GM23338 (cell line): Measurements from ENCODE around the gene ADGRD1. TPM values are rescaled to one million over a fixed set of nuclear protein-coding genes. Genes with fewer than 3 reads are reported as not detected.

Experiments used
- ATAC-seq: fragments of 200-7000 bp; cut with Tn5 transposase; 3 replicates; pipeline ENCODE4 v1.9.1; 2020
- DNase-seq: peaks from one replicate; pipeline ENCODE4 v3.0.0-alpha.2; 2015; ENCODE audit warnings: low spot score
- H2AFZ ChIP-seq: fragments of 200-600 bp; sonication (generic); 2 replicates; pipeline ENCODE4 v1.8.0; 2016; ENCODE audit warnings: antibody characterized with exemption, mild to moderate bottlenecking, moderate library complexity
- H3F3A ChIP-seq: fragments of 200-600 bp; sonication (generic); replicated peaks from 2 replicates; pipeline ENCODE4 v1.8.0; 2017; ENCODE audit warnings: antibody characterized with exemption, mixed run types, low read depth
- H3K27ac ChIP-seq: fragments of 200-600 bp; sonication (generic); 2 replicates; pipeline ENCODE4 v1.6.1; 2016; ENCODE audit warnings: low read depth
- H3K27me3 ChIP-seq: fragments of 200-600 bp; sonication (generic); 2 replicates; pipeline ENCODE4 v1.8.0; 2016; ENCODE audit warnings: mild to moderate bottlenecking, mixed run types, moderate library complexity; ENCODE audit not compliant: insufficient read depth
- H3K36me3 ChIP-seq: fragments of 200-600 bp; sonication (generic); 2 replicates; pipeline ENCODE4 v1.8.0; 2016; ENCODE audit warnings: mild to moderate bottlenecking; ENCODE audit not compliant: insufficient read depth
- H3K4me1 ChIP-seq: fragments of 200-600 bp; sonication (generic); 2 replicates; pipeline ENCODE4 v1.8.0; 2016; ENCODE audit warnings: mild to moderate bottlenecking, moderate library complexity; ENCODE audit not compliant: insufficient read depth
- H3K4me2 ChIP-seq: fragments of 200-600 bp; sonication (generic); 2 replicates; pipeline ENCODE4 v1.7.1; 2017; ENCODE audit warnings: mixed run types
- H3K4me3 ChIP-seq: fragments of 200-600 bp; sonication (generic); 2 replicates; pipeline ENCODE4 v1.6.1; 2016; ENCODE audit warnings: mixed run types
- H3K79me2 ChIP-seq: fragments of 200-600 bp; sonication (generic); replicated peaks from 2 replicates; pipeline ENCODE4 v1.8.0; 2017; ENCODE audit warnings: mild to moderate bottlenecking; ENCODE audit not compliant: insufficient read depth
- H3K9me2 ChIP-seq: fragments of 200-600 bp; sonication (generic); 2 replicates; pipeline ENCODE4 v1.8.0; 2017; ENCODE audit not compliant: insufficient read depth
- H4K20me1 ChIP-seq: fragments of 200-600 bp; sonication (generic); replicated peaks from 2 replicates; pipeline ENCODE4 v1.8.0; 2017; ENCODE audit warnings: mild to moderate bottlenecking; ENCODE audit not compliant: insufficient read depth
- H3K27ac Mint-ChIP-seq: 2 replicates; pipeline ENCODE4 v1.8.0; 2020; ENCODE audit warnings: inconsistent platforms, mild to moderate bottlenecking, moderate library complexity, mixed read lengths
- H3K27me3 Mint-ChIP-seq: 3 replicates; pipeline ENCODE4 v1.8.0; 2022; ENCODE audit warnings: low read depth, mild to moderate bottlenecking, moderate library complexity, mixed read lengths, inconsistent platforms; ENCODE audit not compliant: insufficient read depth, poor library complexity
- H3K36me3 Mint-ChIP-seq: 3 replicates; pipeline ENCODE4 v1.8.0; 2021; ENCODE audit warnings: low read depth, mild to moderate bottlenecking, inconsistent platforms, moderate library complexity, mixed read lengths
- H3K4me1 Mint-ChIP-seq: 3 replicates; pipeline ENCODE4 v1.8.0; 2020; ENCODE audit warnings: mild to moderate bottlenecking, inconsistent platforms, mixed read lengths
- H3K4me3 Mint-ChIP-seq: 3 replicates; pipeline ENCODE4 v1.8.0; 2021; ENCODE audit warnings: moderate library complexity, mild to moderate bottlenecking, inconsistent platforms, mixed read lengths
- H3K9me3 Mint-ChIP-seq: 3 replicates; pipeline ENCODE4 v1.8.0; 2020; ENCODE audit warnings: moderate library complexity, mild to moderate bottlenecking, inconsistent platforms, mixed read lengths
- CREB1 ChIP-seq: fragments of 250-450 bp; sonication (Bioruptor Pico); IDR thresholded peaks from 2 replicates; pipeline ENCODE4 v1.5.0; 2020; ENCODE audit warnings: low read depth, mild to moderate bottlenecking, moderate library complexity
- CTCF ChIP-seq, 2 experiments: fragments of 200-600 bp in 1 of 2; sonication (generic) in 1 of 2; conservative IDR thresholded peaks; 2 replicates each; pipeline versions ENCODE4 v1.5.1 to v1.6.1; 2016 to 2017; ENCODE audit warnings: antibody characterized with exemption in 2 of 2, low read depth in 2 of 2, mild to moderate bottlenecking in 2 of 2, moderate library complexity in 1 of 2
- ETS1 ChIP-seq: IDR thresholded peaks from 2 replicates; pipeline ENCODE4 v1.6.1; 2016; ENCODE audit warnings: antibody characterized with exemption
- EZH2 ChIP-seq: fragments of 200-600 bp; sonication (generic); IDR thresholded peaks from one replicate; pipeline ENCODE4 v1.8.0; 2017; ENCODE audit warnings: antibody characterized with exemption, mild to moderate bottlenecking, low read depth; ENCODE audit not compliant: unreplicated experiment
- EZH2phosphoT487 ChIP-seq: fragments of 200-600 bp; sonication (generic); IDR thresholded peaks from one replicate; pipeline ENCODE4 v1.8.1; 2018; ENCODE audit warnings: antibody characterized with exemption; ENCODE audit not compliant: unreplicated experiment
- JUNB ChIP-seq: IDR thresholded peaks from one replicate; pipeline ENCODE4 v1.6.1; 2016; ENCODE audit warnings: antibody characterized with exemption; ENCODE audit not compliant: unreplicated experiment
- NANOG ChIP-seq: IDR thresholded peaks from 2 replicates; pipeline ENCODE4 v1.6.1; 2016; ENCODE audit warnings: antibody characterized with exemption, borderline replicate concordance
- POLR2AphosphoS5 ChIP-seq: IDR thresholded peaks from 2 replicates; pipeline ENCODE4 v1.6.1; 2016; ENCODE audit warnings: antibody characterized with exemption, low read depth
- REST ChIP-seq: IDR thresholded peaks from one replicate; pipeline ENCODE4 v1.6.1; 2018; ENCODE audit warnings: antibody characterized with exemption; ENCODE audit not compliant: unreplicated experiment
- STAT1 ChIP-seq: IDR thresholded peaks from one replicate; pipeline ENCODE4 v1.6.1; 2016; ENCODE audit warnings: antibody characterized with exemption; ENCODE audit not compliant: unreplicated experiment
- ZNF114 ChIP-seq: fragments of 250-450 bp; sonication (Bioruptor Pico); IDR thresholded peaks from 2 replicates; pipeline ENCODE4 v1.5.0; 2020; ENCODE audit warnings: mild to moderate bottlenecking, moderate library complexity
- ZNF331 ChIP-seq: fragments of 250-450 bp; sonication (Bioruptor Pico); IDR thresholded peaks from 2 replicates; pipeline ENCODE4 v1.5.0; 2020; ENCODE audit warnings: low read depth, mild to moderate bottlenecking, moderate library complexity
- ZNF462 ChIP-seq: fragments of 250-450 bp; sonication (Bioruptor Pico); IDR thresholded peaks from 2 replicates; pipeline ENCODE4 v1.5.0; 2020; ENCODE audit warnings: mild to moderate bottlenecking, moderate library complexity
- polyA plus RNA-seq: library from polyadenylated mRNA; unstranded; fragments of >200 nt; fragmentation: Nextera tagmentation; extraction: Ambion mirVana; gene quantifications from 2 replicates; pipeline ENCODE4 v1.2.1, GENCODE V29; 2016
- total RNA-seq: library from RNA; depleted of rRNA; stranded (reverse); fragments of >200 nt; shearing (Covaris generic); gene quantifications from 2 replicates; pipeline ENCODE4 v1.2.3, GENCODE V29; 2014

ADGRD1 gene
- total and polyA plus RNA-seq, 2 experiments from 2014 or later: 1.4 TPM; not detected in 1

- no peak for TF ChIP-seq ZNF462 (CRISPR knock-in tag)
These were observed 19.0 kb upstream of the ADGRD1 start (continued) for GRCh38 chr12:130934753-130935152.

GRCh38 chr12:130936561-130936960 is 17.1 kb upstream of the ADGRD1 start:
- Mint-ChIP-seq H3K4me3 (no peak overlapping the region), H3K27me3 (peaks cover 6% of the 10 kb centered on the region), H3K36me3 (no peaks in the 10 kb centered on the region; the same call in 2 of the 3 replicates), H3K27ac (no peak overlapping the region; the same call in 1 of the 2 replicates), H3K4me1 (peaks cover 2% of the 10 kb centered on the region; the same call in 1 of the 3 replicates), H3K9me3 (peaks cover 15% of the 10 kb centered on the region)
- Histone ChIP-seq H3K27me3 (no peaks in the 10 kb centered on the region), H3K9me2 (no peaks in the 10 kb centered on the region), H3K4me3 (no peak overlapping the region), H2AFZ (no peak overlapping the region), H3K27ac (no peak overlapping the region), H3K36me3 (no peaks in the 10 kb centered on the region), H4K20me1 (no peaks in the 10 kb centered on the region), H3F3A (no peaks in the 10 kb centered on the region), H3K79me2 (no peaks in the 10 kb centered on the region), H3K4me1 (no peaks in the 10 kb centered on the region), H3K4me2 (no peak overlapping the region)
- DNase-seq: no peak
- ATAC-seq: no peak
- TF ChIP-seq ETS1 (no peak), EZH2phosphoT487 (no peak), STAT1 (no peak), CTCF (conservative IDR thresholded peaks at IDR 0.05; ENCODE audit: low read depth in 2 of 2) (no peak), JUNB (no peak), ZNF114 (CRISPR knock-in tag) (no peak), POLR2AphosphoS5 (no peak), CREB1 (no peak), REST (no peak), NANOG (no peak), ZNF331 (CRISPR knock-in tag) (no peak), EZH2 (no peak)
